A549 (cell line): ENCODE measurements around the gene PEX16.

Experiments used
- EP300 ChIP-seq, 2 experiments: fragments of >200 bp; sonication (Bioruptor Twin); formaldehyde crosslinking; IDR thresholded peaks; 2 replicates in 1 of 2; 3 replicates in 1 of 2; pipeline ENCODE4 v1.6.1; 2016 to 2017
- MAZ ChIP-seq: fragments of 150-350 bp; IDR thresholded peaks from 2 replicates; pipeline ENCODE4 v1.6.1; 2014; ENCODE audit warnings: antibody characterized with exemption, low read depth, low read length, borderline replicate concordance
- POLR2AphosphoS2 ChIP-seq: conservative IDR thresholded peaks from 2 replicates; pipeline ENCODE4 v1.6.1; 2012; ENCODE audit warnings: low read length, improper control_type of control experiment, inconsistent platforms
- RFX5 ChIP-seq: fragments of 450-650 bp; IDR thresholded peaks from 2 replicates; pipeline ENCODE4 v1.7.1; 2014; ENCODE audit warnings: antibody characterized with exemption, mild to moderate bottlenecking, moderate library complexity
- TF ChIP-seq, protein P1 (sequence below): fragments of >200 bp; sonication (Bioruptor Twin); formaldehyde crosslinking; IDR thresholded peaks from 3 replicates; pipeline ENCODE4 v1.5.1; 2016
- TF ChIP-seq, protein P2 (sequence below): IDR thresholded peaks from 2 replicates; pipeline ENCODE4 v1.6.1; 2012

DNA sequence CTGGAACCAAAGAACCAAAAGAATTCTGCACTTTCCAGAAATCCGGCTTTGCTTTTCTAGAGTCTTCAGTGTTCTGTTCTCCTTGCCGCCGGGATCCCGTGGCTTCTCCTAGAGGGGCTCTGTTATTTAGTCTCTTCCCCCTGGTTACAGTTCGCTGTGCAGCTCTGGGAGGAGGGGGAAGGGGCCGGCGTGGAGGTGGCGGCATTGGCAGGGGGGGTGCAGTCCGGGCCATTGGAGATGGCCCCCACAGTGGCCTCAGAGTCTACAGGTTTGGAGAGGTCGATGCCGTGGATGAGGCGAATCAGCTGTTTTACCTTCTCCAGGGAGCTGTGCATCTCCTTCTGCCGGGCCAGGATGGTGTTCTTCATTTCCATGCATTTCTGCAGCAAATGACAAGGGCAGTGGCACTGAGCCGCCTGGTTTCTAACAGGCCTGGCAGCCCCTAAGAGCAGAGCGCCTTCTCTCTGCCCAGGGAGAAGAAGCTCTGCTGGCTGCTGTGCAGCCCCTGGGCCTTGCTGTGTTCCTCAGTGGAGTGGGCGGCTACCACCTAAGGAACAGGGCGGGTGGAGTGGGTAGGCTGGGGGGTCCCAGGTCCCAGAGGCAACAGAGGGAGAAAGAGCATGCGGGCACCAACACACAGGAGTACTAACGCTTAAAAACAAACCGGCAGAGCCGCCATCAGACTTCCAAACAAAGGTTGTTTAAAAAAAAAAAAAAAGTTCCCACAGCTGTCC, 16.3 kb upstream of the PEX16 start:
- TF ChIP-seq POLR2AphosphoS2, result no peak
- TF ChIP-seq, protein P1, sequence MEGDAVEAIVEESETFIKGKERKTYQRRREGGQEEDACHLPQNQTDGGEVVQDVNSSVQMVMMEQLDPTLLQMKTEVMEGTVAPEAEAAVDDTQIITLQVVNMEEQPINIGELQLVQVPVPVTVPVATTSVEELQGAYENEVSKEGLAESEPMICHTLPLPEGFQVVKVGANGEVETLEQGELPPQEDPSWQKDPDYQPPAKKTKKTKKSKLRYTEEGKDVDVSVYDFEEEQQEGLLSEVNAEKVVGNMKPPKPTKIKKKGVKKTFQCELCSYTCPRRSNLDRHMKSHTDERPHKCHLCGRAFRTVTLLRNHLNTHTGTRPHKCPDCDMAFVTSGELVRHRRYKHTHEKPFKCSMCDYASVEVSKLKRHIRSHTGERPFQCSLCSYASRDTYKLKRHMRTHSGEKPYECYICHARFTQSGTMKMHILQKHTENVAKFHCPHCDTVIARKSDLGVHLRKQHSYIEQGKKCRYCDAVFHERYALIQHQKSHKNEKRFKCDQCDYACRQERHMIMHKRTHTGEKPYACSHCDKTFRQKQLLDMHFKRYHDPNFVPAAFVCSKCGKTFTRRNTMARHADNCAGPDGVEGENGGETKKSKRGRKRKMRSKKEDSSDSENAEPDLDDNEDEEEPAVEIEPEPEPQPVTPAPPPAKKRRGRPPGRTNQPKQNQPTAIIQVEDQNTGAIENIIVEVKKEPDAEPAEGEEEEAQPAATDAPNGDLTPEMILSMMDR, result no peak
- TF ChIP-seq EP300 (IDR thresholded peaks at IDR 0.05), result no peak
- no peak for TF ChIP-seq MAZ
- no peak for TF ChIP-seq RFX5
- TF ChIP-seq, protein P2, sequence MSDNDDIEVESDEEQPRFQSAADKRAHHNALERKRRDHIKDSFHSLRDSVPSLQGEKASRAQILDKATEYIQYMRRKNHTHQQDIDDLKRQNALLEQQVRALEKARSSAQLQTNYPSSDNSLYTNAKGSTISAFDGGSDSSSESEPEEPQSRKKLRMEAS, result no peak
